ENCODE results near the gene GPRIN1. TPM values are rescaled to one million over a fixed set of nuclear protein-coding genes. Genes with fewer than 3 reads are reported as not detected.

Gene GPRIN1
- total RNA-seq, 1 donor from 2014 or later, result 1.4 TPM

DNA sequence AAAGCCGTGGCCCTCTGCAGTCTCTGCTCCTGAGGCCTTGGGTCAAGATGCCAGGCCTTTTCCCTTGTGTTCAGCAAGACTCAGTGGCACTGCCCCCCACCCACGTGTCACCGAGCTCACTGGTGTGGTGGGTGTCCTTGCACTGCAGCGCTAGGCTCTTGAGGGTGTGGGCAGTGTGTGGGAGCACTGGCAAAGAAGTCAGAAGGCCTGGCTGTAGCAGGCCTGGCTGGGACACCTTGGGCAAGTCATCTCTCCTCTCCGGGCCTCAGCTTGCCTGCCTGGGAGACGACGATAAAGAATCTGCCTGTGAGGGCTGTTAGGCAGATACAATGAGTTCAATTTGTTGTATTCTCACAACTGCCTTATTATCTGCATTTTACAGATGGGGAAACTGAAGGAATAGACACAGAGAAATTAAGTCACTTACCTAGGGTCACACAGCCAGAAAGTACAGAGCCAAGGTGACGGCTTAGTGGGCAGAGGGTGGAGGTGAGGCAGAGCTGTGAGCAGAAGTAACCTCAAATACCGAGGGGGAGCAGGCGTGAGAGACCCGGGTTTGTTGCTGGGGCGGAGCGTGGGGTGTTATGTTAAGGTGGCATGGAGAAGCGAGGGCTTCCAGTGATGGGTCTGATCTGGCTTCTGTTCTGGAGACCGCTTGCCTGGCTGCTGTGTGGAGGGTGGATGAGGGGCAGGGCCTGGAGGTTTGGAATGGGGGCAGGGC, 38.7 kb upstream of the GPRIN1 start:
- peak; percentile 53 for DNase-seq
- H3K36me3 ChIP-seq, result peaks cover 10% of the 10 kb centered on the region
- H3K9me3 ChIP-seq, result no peaks in the 10 kb centered on the region
- H3K4me3 ChIP-seq, result peak overlapping the region; percentile 75
- no peaks in the 10 kb centered on the region for H3K27me3 ChIP-seq
- intact Hi-C loops (cut with DNase I), result no loop called here
- no peak for ATAC-seq
- H3K27ac ChIP-seq, result peak overlapping the region; percentile 77
- peaks cover 15% of the 10 kb centered on the region for H3K4me1 ChIP-seq
- no peak for TF ChIP-seq CTCF (IDR thresholded peaks at IDR 0.05)

DNA sequence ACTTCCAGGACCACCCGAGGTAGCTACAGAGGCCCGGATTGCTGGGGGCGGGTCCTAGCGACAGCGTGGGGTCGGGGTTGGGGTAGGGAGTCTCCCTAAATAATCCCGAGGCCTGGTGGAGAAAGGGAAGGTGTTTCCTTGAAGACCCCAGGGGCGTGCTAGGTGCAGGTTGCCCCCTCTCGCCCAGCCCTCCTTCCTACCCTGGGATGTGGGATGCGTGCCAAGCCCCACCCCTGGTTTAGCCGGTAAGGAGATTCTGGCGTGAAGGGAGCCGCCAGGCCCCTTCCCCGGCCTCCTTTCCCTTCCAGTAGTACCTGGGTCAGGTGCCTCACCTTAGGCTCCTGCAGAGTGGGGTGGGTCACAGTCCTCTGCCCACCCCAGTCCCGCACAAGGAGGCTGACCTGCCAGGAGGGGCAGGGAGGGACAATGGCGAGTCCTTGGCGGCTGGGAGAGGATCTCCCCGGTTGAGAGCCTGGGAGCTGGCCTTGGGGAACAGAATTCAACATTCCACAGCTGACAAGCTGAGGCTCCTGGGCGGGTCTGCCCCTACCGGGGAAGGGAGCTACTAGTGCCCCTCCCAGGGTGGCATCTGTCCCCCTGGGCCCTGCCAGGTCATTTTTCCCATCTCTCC, 38.0 kb upstream of the GPRIN1 start:
- intact Hi-C loops (cut with DNase I), result no loop called here
- ATAC-seq (peak; percentile 2), DNase-seq (peak; percentile 85)
- peak overlapping the region; percentile 77 for H3K27ac ChIP-seq
- H3K4me1 ChIP-seq, result peaks cover 15% of the 10 kb centered on the region
- H3K36me3 ChIP-seq, result peaks cover 4% of the 10 kb centered on the region
- no peaks in the 10 kb centered on the region for H3K27me3 ChIP-seq
- H3K4me3 ChIP-seq, result peak overlapping the region; percentile 75
- H3K9me3 ChIP-seq, result no peaks in the 10 kb centered on the region
- TF ChIP-seq CTCF (IDR thresholded peaks at IDR 0.05), result no peak

DNA sequence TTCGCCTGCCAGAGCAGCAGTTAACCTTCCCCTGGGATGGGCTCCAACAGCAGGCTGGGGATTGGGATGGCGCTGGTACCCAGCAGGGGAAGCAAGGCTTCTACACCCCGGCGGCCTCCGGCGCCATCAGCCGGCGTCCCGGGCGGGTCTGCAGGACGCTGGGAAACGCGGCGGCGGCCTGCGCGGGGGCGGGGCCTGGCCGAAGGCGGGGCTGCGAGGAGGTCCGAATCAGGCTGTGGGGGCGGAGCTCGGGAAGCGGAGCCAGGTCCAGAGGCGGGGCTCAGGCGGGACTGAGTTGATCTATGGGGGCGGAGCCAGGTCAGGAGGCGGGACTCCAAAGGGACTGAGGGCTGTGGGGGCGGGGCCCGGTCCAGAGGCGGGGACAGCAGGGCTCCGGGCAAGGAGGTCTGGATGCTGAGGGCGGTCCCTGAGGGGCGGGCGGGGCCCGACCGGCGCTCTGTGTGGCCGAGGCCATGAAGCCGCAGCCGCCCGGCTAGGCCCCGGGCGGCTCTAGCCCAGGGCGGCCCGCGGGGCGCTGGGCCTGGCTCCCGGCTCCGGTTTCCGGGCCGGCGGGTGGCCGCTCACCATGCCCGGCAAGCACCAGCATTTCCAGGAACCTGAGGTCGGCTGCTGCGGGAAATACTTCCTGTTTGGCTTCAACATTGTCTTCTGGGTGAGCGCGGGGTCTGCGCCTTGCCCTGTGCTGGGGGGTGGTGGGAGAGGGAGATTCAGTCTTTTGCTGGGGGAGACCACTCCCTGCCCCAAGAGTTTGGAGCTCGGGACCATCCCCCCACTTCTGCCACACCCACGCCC, 37.3 kb upstream of the GPRIN1 start, which contains the start of gene TSPAN17:
TSPAN17 (plus strand) TSS at position 455 of the 813 bp plus-strand sequence; CDS start at position 587, 132 bp downstream.
- DNase-seq (peak; percentile 100), ATAC-seq (peak; percentile 98)
- Histone ChIP-seq H3K4me1 (peaks cover 15% of the 10 kb centered on the region), H3K4me3 (peak within 1 kb of the TSS; percentile 75), H3K36me3 (no peaks in the 10 kb centered on the region), H3K9me3 (no peaks in the 10 kb centered on the region), H3K27ac (peak within 1 kb of the TSS; percentile 77), H3K27me3 (no peaks in the 10 kb centered on the region)
- intact Hi-C loops (cut with DNase I), result no loop called here
- TF ChIP-seq CTCF (IDR thresholded peaks at IDR 0.05), result peak; percentile 25

- TF ChIP-seq CTCF (IDR thresholded peaks at IDR 0.05), result no peak
- H3K4me1 ChIP-seq, result peaks cover 15% of the 10 kb centered on the region
- DNase-seq (no peak), ATAC-seq (no peak)
- H3K9me3 ChIP-seq, result no peaks in the 10 kb centered on the region
- H3K27ac ChIP-seq, result peak overlapping the region; percentile 45
- H3K36me3 ChIP-seq, result no peaks in the 10 kb centered on the region
- intact Hi-C loops (cut with DNase I), result no loop called here
- peak overlapping the region; percentile 75 for H3K4me3 ChIP-seq
- no peaks in the 10 kb centered on the region for H3K27me3 ChIP-seq
Measured at GRCh38 chr5:176646707-176647029, 36.7 kb upstream of the GPRIN1 start.

DNA sequence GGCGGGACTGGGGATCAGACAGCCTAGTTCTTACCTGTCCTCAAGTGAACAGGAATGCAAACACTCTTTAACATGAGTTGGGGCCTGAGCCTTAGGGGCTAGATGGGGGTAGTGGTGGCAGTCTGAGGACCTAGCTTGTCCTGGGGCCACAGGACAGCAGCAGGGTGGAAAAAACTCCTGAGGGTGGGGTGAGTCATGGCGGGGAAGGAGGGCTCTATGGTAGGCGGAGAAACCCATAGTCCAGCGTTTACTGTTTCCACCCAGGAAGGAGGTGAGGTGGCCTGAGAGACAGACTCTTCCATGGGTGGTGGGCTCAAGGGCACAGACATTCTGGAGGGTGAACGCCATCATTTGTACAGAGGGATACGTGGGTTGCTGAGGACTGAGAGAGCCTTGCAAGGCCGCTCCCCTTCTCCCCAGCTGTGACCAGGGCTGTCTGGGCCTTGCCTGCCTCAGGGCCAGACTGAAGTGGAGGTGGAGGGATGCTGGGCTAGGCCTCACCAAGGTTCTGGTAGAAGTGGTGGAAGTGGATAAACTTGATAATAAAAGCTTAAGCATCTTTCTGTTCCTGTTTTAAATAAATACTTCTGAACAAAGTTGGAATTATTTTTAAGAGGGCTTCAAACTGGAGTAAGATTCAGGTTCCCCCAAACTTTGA, 36.2 kb upstream of the GPRIN1 start:
- ATAC-seq (no peak), DNase-seq (no peak)
- Histone ChIP-seq H3K27me3 (no peaks in the 10 kb centered on the region), H3K4me1 (peaks cover 15% of the 10 kb centered on the region), H3K9me3 (no peaks in the 10 kb centered on the region), H3K27ac (no peak overlapping the region), H3K36me3 (no peaks in the 10 kb centered on the region), H3K4me3 (peak overlapping the region; percentile 75)
- intact Hi-C loops (cut with DNase I), result no loop called here
- no peak for TF ChIP-seq CTCF (IDR thresholded peaks at IDR 0.05)
